ENCODE data around the gene CSN3.

The CSN3 gene

DNA sequence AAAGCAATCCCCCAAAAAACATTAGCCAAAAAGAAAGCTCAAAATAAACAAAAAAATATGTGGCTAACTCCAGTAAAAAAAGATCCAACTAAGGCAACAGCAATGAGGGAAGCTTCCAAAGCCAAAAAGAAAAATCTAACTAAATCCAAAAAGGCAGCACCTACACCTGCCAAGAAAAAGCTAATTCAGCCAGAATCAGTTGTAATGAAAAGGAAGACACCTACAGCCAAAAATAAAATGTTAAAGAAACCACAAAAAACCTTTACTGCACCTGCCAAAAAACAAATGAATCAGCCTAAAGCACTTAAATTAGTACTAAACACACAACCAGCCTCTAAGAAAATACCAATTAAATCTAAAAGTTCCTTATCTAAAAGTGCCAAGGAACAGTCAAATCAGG lies 55.2 kb downstream of the CSN3 start:
- no peak for DNase-seq (ENCODE audit: low spot score)

- no peak for DNase-seq (ENCODE audit: low spot score)
Measured at GRCh38 chr4:70298051-70298450, 55.7 kb downstream of the CSN3 start.

- no peak for DNase-seq (ENCODE audit: low spot score)
Measured at GRCh38 chr4:70299643-70300042, 57.2 kb downstream of the CSN3 start.

DNA sequence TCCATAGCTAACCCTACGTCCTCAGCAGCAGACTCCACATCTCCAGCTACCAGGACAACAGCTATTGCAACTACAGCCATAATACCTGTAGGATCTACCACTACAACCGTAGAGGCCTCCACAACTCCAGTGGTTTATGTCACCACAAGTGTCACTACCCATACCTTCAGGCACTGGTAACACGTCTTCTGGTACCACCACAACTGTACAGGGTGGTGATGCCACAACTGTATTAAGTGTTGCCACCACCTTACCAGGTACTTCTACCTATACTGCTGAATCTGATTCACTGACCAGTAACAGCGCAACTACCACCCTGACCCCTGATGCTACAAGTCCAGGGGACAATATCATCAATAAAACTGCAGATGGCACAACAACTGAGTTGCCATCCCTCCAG lies 57.8 kb downstream of the CSN3 start:
- no peak for DNase-seq (ENCODE audit: low spot score)
